Parathyroid adenoma (tissue), 2 donors: Measurements from ENCODE around the gene EVX2.

Experiments used
- H2AFZ ChIP-seq: fragments of 300-600 bp; sonication (generic); one replicate; pipeline ENCODE4 v1.7.0; 2017; ENCODE audit warnings: antibody characterized with exemption, mild to moderate bottlenecking
- H3K27ac ChIP-seq: fragments of 300-600 bp; sonication (generic); one replicate; pipeline ENCODE4 v1.7.0; 2017
- H3K27me3 ChIP-seq: fragments of 300-600 bp; sonication (generic); one replicate; pipeline ENCODE4 v1.7.0; 2017; ENCODE audit warnings: low read length; ENCODE audit not compliant: control insufficient read depth, insufficient read depth
- H3K36me3 ChIP-seq: fragments of 300-600 bp; sonication (generic); one replicate; pipeline ENCODE4 v1.7.0; 2017; ENCODE audit warnings: low read length; ENCODE audit not compliant: control insufficient read depth, insufficient read depth
- H3K4me1 ChIP-seq: fragments of 300-600 bp; sonication (generic); one replicate; pipeline ENCODE4 v1.7.0; 2017; ENCODE audit warnings: control low read depth
- H3K4me2 ChIP-seq: fragments of 300-600 bp; sonication (generic); one replicate; pipeline ENCODE4 v1.7.0; 2017; ENCODE audit warnings: low read length
- H3K4me3 ChIP-seq: fragments of 300-600 bp; sonication (generic); one replicate; pipeline ENCODE4 v1.7.0; 2017; ENCODE audit warnings: low read depth, low read length
- H3K79me2 ChIP-seq: fragments of 300-600 bp; sonication (generic); one replicate; pipeline ENCODE4 v1.7.0; 2017; ENCODE audit warnings: control low read depth
- H3K9ac ChIP-seq: fragments of 300-600 bp; sonication (generic); one replicate; pipeline ENCODE4 v1.7.0; 2017; ENCODE audit warnings: mild to moderate bottlenecking
- H3K9me3 ChIP-seq: fragments of 300-600 bp; sonication (generic); one replicate; pipeline ENCODE4 v1.7.0; 2017; ENCODE audit warnings: low read length; ENCODE audit not compliant: control insufficient read depth
- CTCF ChIP-seq: fragments of 300-600 bp; sonication (generic); IDR thresholded peaks from one replicate; pipeline ENCODE4 v1.7.0; 2017; ENCODE audit warnings: antibody characterized with exemption, mild to moderate bottlenecking
- donor health status: primary hyperparathyroidism.

The EVX2 gene

DNA sequence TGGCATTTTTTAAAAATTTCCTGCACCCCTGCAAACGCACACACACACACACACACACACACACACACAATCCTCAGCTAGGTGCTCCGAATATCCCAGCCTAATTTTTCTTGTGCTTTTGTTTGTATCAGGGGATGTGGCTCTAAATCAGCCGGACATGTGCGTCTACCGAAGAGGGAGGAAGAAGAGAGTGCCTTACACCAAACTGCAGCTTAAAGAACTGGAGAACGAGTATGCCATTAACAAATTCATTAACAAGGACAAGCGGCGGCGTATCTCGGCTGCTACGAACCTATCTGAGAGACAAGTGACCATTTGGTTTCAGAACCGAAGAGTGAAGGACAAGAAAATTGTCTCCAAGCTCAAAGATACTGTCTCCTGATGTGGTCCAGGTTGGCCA, 10.6 kb upstream of the EVX2 start:
- H2AFZ ChIP-seq = no peak overlapping the region
- H3K27me3 ChIP-seq = peaks cover 24% of the 10 kb centered on the region
- TF ChIP-seq CTCF = no peak
- H3K79me2 ChIP-seq = no peaks in the 10 kb centered on the region
- no peak overlapping the region for H3K4me2 ChIP-seq
- no peaks in the 10 kb centered on the region for H3K4me1 ChIP-seq
- H3K9me3 ChIP-seq = no peaks in the 10 kb centered on the region
- no peaks in the 10 kb centered on the region for H3K36me3 ChIP-seq
- H3K9ac ChIP-seq = no peak overlapping the region
- H3K4me3 ChIP-seq = no peak overlapping the region
- no peak overlapping the region for H3K27ac ChIP-seq

DNA sequence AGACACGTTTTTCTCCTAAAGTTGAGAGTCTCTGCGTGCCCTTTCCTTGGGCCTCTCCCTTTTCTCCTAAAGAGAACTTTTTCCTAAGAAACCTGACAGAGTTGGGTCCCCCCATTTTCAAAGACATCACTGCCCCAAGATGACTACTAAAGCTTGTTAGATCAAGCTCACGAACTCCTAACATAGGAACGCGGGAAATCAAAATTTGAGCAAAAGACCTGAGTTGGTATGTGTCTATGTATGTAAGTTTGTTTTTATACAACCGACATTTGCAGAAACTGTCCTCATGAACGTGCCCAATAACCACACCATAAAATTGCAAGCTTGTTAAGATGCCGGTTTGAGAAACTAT, 10.1 kb upstream of the EVX2 start:
- Histone ChIP-seq H3K4me1 (no peaks in the 10 kb centered on the region), H3K36me3 (no peaks in the 10 kb centered on the region), H3K4me2 (no peak overlapping the region), H3K9me3 (no peaks in the 10 kb centered on the region), H3K9ac (no peak overlapping the region), H3K27me3 (peaks cover 24% of the 10 kb centered on the region), H3K4me3 (no peak overlapping the region), H3K27ac (no peak overlapping the region), H3K79me2 (no peaks in the 10 kb centered on the region), H2AFZ (no peak overlapping the region)
- TF ChIP-seq CTCF = no peak

DNA sequence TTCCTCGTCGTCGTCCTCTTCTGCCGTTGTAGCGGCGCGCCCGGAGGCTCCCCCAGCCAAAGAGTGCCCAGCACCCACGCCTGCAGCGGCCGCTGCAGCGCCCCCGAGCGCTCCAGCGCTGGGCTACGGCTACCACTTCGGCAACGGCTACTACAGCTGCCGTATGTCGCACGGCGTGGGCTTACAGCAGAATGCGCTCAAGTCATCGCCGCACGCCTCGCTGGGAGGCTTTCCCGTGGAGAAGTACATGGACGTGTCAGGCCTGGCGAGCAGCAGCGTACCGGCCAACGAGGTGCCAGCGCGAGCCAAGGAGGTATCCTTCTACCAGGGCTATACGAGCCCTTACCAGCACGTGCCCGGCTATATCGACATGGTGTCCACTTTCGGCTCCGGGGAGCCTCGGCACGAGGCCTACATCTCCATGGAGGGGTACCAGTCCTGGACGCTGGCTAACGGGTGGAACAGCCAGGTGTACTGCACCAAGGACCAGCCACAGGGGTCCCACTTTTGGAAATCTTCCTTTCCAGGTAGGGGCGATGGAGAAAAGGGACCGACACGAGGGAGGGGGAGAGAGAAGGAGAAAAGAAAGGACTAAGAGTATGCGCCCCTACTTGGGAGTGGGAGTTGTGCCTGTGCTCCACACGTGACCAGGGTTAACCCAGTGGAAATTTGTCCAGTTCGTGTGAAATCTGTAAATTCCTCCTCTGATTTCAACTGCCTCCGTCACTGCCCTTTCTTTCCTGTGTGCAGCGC, 9.6 kb upstream of the EVX2 start:
- Histone ChIP-seq H3K4me2 (no peak overlapping the region), H3K36me3 (no peaks in the 10 kb centered on the region), H3K9me3 (no peaks in the 10 kb centered on the region), H3K27ac (no peak overlapping the region), H3K27me3 (peaks cover 24% of the 10 kb centered on the region), H3K79me2 (no peaks in the 10 kb centered on the region), H3K4me3 (no peak overlapping the region), H3K4me1 (no peaks in the 10 kb centered on the region), H2AFZ (no peak overlapping the region), H3K9ac (no peak overlapping the region)
- no peak for TF ChIP-seq CTCF

DNA sequence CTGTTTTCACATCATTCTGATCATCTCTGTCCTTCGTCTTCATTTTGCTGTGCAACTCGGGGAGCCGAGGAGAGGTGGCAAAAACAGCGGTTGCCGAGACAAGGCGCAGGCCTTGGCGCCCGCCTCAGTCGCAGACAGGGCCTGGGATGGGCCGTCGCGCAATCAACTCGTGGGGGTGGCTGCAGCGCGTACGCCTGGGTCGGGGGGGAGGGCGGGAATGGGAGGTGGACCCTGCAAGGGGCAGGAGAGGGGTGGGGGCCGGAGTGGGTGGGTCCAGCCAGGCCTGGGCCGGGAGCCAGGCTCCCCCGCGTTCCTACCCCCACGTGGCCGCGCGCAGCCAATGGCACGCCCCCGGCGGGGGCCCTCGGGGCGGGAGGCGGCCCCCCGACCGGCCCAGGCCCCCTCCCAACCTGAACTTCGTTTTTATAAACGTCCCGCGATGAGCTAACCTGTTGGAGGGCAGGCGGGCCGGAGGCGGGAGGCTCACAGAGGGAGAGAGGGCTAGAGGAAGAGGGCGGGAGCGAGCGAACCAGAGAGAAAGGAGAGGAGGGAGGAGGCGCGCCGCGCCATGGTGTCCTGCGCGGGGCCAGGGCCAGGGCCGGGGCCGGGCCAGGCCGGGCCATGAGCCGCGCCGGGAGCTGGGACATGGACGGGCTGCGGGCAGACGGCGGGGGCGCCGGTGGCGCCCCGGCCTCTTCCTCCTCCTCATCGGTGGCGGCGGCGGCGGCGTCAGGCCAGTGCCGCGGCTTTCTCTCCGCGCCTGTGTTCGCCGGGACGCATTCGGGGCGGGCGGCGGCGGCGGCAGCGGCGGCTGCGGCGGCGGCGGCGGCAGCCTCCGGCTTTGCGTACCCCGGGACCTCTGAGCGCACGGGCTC, 8.7 kb upstream of the EVX2 start, which contains the start of gene HOXD13:
Gene HOXD13, plus strand, starts transcription at position 452 of the 875 bp plus-strand sequence. Its CDS starts 170 bp downstream, at position 622.
- Histone ChIP-seq H3K4me2 (no peak within 1 kb of the TSS), H3K27ac (no peak within 1 kb of the TSS), H2AFZ (no peak within 1 kb of the TSS), H3K9ac (no peak within 1 kb of the TSS), H3K9me3 (no peaks in the 10 kb centered on the region), H3K4me1 (no peaks in the 10 kb centered on the region), H3K79me2 (no peaks in the 10 kb centered on the region), H3K27me3 (peaks cover 30% of the 10 kb centered on the region), H3K4me3 (no peak within 1 kb of the TSS), H3K36me3 (no peaks in the 10 kb centered on the region)
- TF ChIP-seq CTCF = no peak
